Measurements from ENCODE around the gene TTC9.

The TTC9 gene

GRCh38 chr14:70713096-70713495 lies 71.4 kb downstream of the TTC9 start:
- TF ChIP-seq, protein P1, sequence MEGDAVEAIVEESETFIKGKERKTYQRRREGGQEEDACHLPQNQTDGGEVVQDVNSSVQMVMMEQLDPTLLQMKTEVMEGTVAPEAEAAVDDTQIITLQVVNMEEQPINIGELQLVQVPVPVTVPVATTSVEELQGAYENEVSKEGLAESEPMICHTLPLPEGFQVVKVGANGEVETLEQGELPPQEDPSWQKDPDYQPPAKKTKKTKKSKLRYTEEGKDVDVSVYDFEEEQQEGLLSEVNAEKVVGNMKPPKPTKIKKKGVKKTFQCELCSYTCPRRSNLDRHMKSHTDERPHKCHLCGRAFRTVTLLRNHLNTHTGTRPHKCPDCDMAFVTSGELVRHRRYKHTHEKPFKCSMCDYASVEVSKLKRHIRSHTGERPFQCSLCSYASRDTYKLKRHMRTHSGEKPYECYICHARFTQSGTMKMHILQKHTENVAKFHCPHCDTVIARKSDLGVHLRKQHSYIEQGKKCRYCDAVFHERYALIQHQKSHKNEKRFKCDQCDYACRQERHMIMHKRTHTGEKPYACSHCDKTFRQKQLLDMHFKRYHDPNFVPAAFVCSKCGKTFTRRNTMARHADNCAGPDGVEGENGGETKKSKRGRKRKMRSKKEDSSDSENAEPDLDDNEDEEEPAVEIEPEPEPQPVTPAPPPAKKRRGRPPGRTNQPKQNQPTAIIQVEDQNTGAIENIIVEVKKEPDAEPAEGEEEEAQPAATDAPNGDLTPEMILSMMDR (IDR thresholded peaks at IDR 0.05; ENCODE audit: insufficient read depth, low read depth, low read length, missing control alignments) = no peak
- no peak for DNase-seq (ENCODE audit: low read depth)
- H3K4me3 ChIP-seq (ENCODE audit: low read depth, low read length) = no peak overlapping the region

GRCh38 chr14:70713511-70713916 lies 71.8 kb downstream of the TTC9 start:
- TF ChIP-seq, protein P1 (IDR thresholded peaks at IDR 0.05; ENCODE audit: insufficient read depth, low read depth, low read length, missing control alignments) = no peak
- H3K4me3 ChIP-seq (ENCODE audit: low read depth, low read length) = no peak overlapping the region
- no peak for DNase-seq (ENCODE audit: low read depth)

GRCh38 chr14:70714055-70714550 lies 72.4 kb downstream of the TTC9 start:
- H3K4me3 ChIP-seq (ENCODE audit: low read depth, low read length) = no peak overlapping the region
- peak; percentile 82 for DNase-seq (ENCODE audit: low read depth)
- TF ChIP-seq, protein P1 (IDR thresholded peaks at IDR 0.05; ENCODE audit: insufficient read depth, low read depth, low read length, missing control alignments) = peak; percentile 47

GRCh38 chr14:70716483-70716882 lies 74.8 kb downstream of the TTC9 start:
- H3K4me3 ChIP-seq (ENCODE audit: low read depth, low read length) = no peak overlapping the region
- DNase-seq (ENCODE audit: low read depth) = no peak
- TF ChIP-seq, protein P1 (IDR thresholded peaks at IDR 0.05; ENCODE audit: insufficient read depth, low read depth, low read length, missing control alignments) = no peak

DNA sequence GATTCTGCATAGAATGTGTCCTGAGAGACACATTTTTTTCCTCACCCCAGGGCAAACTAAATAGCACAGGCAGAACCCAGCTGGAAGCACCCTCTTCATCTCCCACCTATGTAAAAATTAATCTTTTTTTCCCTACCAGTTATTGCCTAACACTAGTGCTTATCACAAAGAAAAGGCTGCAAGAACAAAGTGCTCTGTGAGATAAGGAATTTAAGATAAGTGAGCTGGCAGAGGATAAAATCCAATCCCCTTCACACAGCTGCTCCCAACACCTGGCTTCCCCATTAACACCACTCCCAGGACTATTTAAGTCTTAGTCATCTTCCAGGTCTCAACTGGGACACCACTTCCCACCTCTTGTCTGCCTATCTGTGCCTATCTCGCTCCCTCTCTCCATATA lies 75.2 kb downstream of the TTC9 start:
- H3K4me3 ChIP-seq (ENCODE audit: low read depth, low read length) = no peak overlapping the region
- no peak for DNase-seq (ENCODE audit: low read depth)
- TF ChIP-seq, protein P1 (IDR thresholded peaks at IDR 0.05; ENCODE audit: insufficient read depth, low read depth, low read length, missing control alignments) = no peak

DNA sequence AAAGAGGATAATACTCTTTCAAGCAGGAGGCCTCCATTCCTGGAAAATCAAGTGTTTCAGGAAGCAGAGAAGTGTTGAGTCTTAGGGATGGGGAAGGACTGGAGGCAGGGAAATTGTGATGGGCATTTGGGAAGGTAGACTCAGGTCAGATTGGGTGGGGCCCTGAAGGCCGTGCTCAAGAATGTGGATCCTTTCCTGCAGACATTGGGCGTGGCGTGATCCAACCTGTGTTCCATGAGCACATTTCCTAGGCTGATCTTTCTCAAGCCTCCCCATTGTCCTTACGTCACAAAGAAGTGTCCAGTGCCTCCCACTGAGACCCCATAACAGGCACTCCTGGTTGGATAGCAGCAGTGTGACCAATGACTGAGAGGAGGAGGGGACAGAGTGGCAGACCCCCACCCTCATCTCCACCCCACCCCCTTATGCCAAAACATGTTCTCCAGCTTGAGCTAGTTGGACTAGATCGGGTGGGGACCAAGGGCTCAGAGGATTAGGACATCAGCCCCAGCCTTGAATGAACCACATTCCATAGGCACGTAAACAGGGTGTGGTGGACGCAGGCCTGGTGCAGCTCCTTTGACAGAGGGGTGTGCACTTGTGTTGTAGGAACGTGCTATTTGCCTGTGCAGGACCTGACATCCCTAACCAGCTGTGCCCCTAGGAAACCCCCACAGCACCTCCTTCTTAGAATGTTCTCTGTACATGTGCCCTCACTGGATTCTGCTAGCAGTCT lies 76.8 kb downstream of the TTC9 start:
- DNase-seq (ENCODE audit: low read depth) = no peak
- no peak overlapping the region for H3K4me3 ChIP-seq (ENCODE audit: low read depth, low read length)
- TF ChIP-seq, protein P1 (IDR thresholded peaks at IDR 0.05; ENCODE audit: insufficient read depth, low read depth, low read length, missing control alignments) = no peak

- no peak for DNase-seq (ENCODE audit: low read depth)
Measured at GRCh38 chr14:70721542-70721941, 79.8 kb downstream of the TTC9 start.

More at GRCh38 chr14:70721542-70721941, 79.8 kb downstream of the TTC9 start:
- TF ChIP-seq, protein P1 (IDR thresholded peaks at IDR 0.05; ENCODE audit: insufficient read depth, low read depth, low read length, missing control alignments) = no peak
- H3K4me3 ChIP-seq (ENCODE audit: low read depth, low read length) = no peak overlapping the region
